GM18498 (cell line): ENCODE measurements around the gene DHRS12.

Experiments used
- ATAC-seq: cut with Tn5 transposase; IDR thresholded peaks from one replicate; pipeline ENCODE4 v1.9.1; 2021; ENCODE audit warnings: mild to moderate bottlenecking, moderate library complexity; ENCODE audit not compliant: unreplicated experiment

Gene DHRS12

DNA sequence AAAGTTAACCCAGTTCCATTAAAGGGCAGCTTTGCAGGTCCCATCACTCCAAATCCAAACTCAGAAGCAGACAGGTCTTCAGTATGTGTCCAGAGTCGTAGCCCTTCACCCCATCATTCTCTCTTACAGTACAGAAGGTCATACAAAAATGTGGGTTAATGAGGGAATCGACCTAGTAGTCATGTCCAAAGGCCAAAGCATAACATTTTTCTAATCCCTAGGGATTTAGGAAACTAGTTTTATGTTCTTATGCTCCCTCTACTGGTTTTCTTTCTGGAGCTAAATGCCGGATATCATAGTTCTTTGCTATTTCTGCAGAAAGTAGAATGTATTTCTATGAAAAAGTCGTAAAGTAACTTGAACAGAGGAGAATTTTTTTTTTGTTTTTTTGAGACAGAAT is 72.2 kb downstream of the DHRS12 start:
- no peak for ATAC-seq

DNA sequence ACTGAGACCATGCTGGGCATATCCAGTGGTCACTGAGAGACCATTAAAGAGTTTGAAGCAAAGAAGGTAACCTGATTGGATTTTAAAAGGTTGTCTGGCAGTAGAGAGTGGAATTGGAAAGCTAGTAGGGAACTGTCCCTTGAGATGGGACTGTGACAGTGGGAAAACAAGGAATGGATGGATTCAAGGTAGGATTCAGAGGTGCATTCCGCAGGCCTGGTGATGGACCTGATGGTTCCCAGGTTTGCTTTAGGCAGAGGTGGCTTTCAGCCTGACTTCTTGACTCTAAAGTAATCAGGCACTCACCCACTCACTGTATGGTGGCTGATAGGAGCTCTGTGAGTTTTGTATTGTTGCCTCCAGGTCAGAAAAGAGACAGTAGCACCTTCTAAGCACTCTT is 73.0 kb downstream of the DHRS12 start:
- no peak for ATAC-seq

DNA sequence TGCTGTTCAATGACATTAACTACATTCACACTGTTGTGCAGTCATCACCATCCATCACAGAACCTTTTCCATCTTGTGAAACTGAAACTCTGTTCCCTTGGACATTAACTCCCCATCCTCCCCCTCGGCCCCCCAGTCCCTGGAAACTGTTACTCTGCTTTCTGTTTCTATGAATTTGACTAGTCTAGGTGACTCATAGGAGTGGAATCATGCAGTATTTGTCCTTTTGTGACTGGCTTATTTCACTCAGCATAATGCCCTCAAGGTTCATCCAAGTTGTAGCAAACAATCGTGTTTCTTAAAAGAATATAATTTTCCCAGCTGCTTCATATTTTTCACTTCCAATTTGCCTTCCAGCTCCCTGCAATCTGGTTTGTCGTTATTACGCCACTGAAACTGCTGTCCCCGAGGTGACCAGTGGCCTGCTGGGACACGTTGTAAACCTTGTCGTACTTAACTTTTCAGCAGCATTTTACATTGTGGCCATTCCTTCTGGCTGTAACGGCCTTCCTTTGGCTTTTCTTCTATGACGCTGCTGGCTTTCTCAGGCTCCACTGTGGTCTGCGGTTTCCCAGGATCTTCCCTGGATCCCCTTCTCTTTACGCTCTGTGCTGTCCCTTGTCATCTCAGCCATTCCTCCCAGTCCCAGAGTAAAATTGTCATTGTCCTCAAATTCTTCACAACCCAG is 74.0 kb downstream of the DHRS12 start:
- ATAC-seq, result no peak

DNA sequence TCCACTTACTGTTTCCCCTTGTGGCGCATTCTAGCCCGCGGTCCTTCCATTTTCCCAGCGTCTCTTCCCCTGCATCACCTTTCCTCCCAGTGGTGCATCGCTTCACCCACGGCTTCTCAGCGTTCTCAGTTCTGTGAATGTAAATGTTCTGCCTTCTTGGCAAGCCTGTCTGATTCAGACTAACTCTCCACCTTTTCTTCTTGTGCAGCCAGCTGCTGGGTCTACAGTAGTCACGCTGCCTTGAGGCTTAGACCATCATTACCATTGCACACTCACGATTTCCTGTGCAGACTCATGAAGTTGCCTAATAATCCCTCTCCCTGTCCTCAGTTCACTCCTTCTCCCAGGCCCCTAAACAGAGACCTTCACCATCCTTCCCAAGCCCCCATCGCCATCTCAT is 75.0 kb downstream of the DHRS12 start:
- ATAC-seq, result no peak

DNA sequence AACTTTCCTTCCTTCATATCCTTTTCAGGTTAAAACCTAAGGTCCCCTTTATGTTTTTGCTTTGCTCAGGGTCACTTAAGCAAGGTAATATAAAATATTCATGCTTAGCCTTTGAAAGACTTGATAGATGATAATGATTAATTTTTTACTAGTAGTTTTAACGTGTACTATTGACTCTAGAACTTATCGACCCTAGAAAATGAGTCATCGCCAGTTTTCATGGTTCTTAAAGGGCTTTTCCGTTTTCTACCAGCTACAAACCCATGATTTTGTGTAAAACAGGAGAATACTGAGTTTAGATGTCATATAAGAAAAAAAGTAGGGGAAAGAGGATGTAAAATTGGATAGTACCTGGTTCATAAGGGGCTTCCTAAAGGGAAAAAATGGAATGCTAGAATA is 75.7 kb downstream of the DHRS12 start:
- no peak for ATAC-seq

DNA sequence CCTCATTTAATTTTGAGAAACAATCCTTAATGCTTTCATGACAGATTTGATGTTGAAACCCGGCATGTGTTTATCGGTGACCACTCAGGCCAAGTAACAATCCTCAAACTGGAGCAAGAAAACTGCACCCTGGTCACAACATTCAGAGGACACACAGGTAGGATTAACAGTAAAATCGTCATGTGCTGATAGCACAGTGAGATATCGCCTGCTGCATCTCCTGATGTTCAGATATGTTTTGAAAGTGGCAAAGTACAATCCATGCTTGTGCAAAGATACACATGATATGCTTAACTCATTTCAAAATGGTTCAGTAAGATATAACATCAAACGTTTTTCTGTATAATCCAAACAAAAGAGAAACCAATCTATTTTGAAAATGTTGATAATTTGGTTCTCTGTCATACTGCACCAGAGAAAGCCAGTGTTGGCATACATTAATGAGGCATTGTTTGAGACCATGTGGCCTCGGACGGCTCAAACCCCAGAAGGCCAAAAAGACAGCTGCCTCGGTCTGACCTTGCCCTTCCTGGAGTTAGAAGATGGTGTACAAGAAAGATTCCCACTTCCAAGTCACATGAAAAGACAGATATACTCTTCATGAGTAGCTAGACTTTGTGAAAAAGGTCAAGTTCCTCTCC is 76.2 kb downstream of the DHRS12 start:
- ATAC-seq, result no peak

DNA sequence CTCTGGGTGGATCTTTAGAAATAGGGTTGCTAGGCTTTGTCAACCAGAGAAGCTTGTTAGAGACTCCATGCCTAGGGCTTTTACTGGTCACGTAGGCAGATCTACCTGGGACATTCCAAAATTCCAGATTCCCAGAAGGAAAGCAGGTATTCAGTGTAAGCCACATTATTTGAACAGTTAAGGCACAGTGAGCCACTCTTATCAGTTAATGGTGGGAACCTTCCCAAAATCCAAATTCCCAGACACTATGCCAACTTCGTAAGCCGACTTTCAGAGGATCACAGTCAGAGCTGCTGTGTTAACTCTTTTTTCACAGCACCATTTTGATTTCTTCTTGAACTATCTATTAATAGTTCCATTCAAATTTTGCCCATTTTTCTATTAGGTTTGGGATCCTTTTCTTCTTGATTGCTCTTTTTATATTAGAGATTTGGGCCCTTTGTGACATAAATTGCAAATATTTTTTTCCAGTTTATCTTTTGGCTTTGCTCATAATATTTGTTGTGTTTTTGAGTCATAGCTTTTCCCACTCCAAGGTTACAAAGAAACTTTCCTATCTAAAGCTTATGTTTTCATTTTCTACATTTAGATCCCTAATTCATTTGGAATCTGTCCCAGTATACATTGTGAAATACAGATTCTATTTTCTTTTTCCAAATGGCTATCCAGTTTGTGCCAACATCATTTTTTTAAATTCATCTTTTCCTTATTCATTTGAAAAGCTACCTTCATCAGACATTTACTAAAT is 77.3 kb downstream of the DHRS12 start:
- ATAC-seq, result no peak

DNA sequence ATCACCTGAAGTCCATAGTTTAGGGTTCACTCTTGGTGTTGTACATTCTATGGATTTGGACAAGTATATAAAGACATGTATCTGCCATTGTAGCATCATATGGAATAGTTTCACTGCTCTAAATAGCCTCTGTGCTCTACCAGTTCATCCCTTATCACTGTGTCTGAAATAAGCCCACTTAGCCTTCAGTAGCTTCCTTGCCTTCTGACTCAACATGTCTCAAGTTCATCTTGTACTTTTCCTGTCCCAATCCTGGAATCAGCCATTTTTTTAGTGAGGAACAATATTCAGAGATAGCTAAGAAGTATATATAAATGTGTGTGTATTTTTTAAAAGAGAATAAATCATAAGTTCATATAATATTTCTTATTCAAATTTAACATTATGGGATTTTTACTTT is 79.2 kb downstream of the DHRS12 start:
- ATAC-seq, result no peak

DNA sequence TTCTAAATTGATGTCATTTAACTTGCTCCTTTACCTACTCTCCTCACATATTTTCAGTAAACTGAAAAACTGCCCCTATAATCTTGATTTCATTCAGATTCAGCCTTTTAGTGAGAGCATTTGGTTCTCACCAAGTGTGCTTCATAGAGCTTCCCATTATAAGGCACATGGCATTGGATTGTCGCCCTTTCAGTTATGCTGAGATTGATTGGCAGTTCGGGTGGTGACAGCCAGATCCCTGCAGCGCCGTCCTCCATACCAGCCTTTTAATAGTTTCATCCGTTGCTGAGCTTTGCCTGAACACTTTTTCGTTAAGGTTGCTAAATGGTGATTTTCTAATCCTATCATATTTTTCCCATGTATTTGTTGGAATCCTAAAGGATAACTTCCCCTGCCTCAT is 80.4 kb downstream of the DHRS12 start:
- ATAC-seq, result no peak

DNA sequence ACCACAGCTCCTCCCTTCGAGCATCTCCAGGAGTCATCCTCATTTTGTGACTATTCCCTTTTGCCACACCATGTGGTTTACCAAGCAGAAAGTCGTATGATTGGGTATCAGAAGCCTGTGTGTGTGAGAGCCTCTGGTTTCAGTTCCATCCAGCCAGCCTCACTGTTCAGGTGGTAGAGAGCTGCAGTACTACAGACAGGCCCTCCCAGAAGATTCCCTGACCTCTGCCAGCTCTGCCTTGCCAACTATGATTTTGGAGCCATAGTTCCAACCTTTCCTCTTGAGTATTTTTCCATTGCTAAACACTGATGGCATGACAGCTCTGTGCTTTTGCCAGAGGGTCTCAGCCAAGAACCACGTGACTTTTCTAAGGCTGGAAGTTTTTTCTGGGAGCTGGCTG is 82.5 kb downstream of the DHRS12 start:
- ATAC-seq, result peak; percentile 89

DNA sequence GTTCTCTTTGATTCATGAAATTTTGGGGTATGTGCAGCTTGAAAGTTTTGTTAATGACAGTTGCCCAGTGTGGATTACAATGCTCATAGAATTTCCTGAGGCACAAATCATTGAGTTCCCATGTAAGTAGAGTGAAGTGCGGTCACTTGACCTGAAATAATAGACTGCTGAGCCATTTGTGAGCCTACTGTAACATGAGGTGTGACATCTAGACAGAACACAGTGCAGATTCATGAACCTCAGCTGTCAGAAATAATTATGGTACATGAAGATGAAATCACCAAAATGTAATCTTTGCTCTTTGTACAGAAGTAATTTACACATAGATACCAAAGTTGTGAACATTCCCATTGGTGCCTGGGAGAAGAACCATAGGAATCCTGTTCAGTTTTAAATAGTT is 84.6 kb downstream of the DHRS12 start:
- no peak for ATAC-seq
